ENCODE data around the gene MS4A4A. TPM values are rescaled to one million over a fixed set of nuclear protein-coding genes. Genes with fewer than 3 reads are reported as not detected.

MS4A4A gene
- total and polyA plus RNA-seq, 2 of the 4 experiments (the other 2 are of a cell fraction), result not detected

- no peaks in the 10 kb centered on the region for H3K9me1 ChIP-seq (ENCODE audit: insufficient read depth, low read length)
- no peak overlapping the region for H3K56ac ChIP-seq (ENCODE audit: extremely low read depth, insufficient read depth, low read length)
- H4K5ac ChIP-seq (ENCODE audit: low read depth, low read length), result no peak overlapping the region
- H4K91ac ChIP-seq (ENCODE audit: insufficient read depth, low read depth, low read length), result no peak overlapping the region
- intact Hi-C loops (cut with micrococcal nuclease), result no loop called here
- CTCF ChIA-PET, result no interaction called here
- no peaks in the 10 kb centered on the region for H3K4me1 ChIP-seq (ENCODE audit: control insufficient read depth, insufficient read depth, low read length)
- ATAC-seq (ENCODE audit: low read depth) (no peak), DNase-seq (no peak)
- no peak overlapping the region for H2AK9ac ChIP-seq (replicated peaks; ENCODE audit: low read depth, low read length, poor library complexity)
- no peak overlapping the region for H4K8ac ChIP-seq (ENCODE audit: low read depth in 2 of 2, low read length in 2 of 2)
- H2BK5ac ChIP-seq (ENCODE audit: low read depth, low read length, poor library complexity, severe bottlenecking), result no peak overlapping the region
- H3K4me3 ChIP-seq (ENCODE audit: insufficient read depth, low read depth, low read length), result no peak overlapping the region
- H2BK120ac ChIP-seq (ENCODE audit: low read depth, low read length), result no peak overlapping the region
- no peaks in the 10 kb centered on the region for H3K79me1 ChIP-seq (ENCODE audit: low read depth in 1 of 2, low read length in 2 of 2)
- no peaks in the 10 kb centered on the region for H3K27me3 ChIP-seq (ENCODE audit: control insufficient read depth, insufficient read depth, low read length)
- H4K20me1 ChIP-seq (ENCODE audit: insufficient read depth, low read length), result no peaks in the 10 kb centered on the region
- H3K36me3 ChIP-seq (ENCODE audit: control insufficient read depth, insufficient read depth, low read length), result no peaks in the 10 kb centered on the region
- POLR2A ChIA-PET (ENCODE audit: unreplicated experiment), result no interaction called here
- H3K9me3 ChIP-seq (ENCODE audit: control insufficient read depth, insufficient read depth, low read length), result peaks cover 5% of the 10 kb centered on the region; the same call in 1 of the 2 replicates
- H2AK5ac ChIP-seq (ENCODE audit: low read depth, low read length), result no peak overlapping the region
- WGBS, 2 experiments (ENCODE audit: extremely low coverage in 2 of 2, insufficient read length in 1 of 2), result no CpG with 5 or more reads among the region's 2 CpGs
- H3K18ac ChIP-seq (ENCODE audit: low read depth, low read length), result no peak overlapping the region
- H3K27ac ChIP-seq (ENCODE audit: insufficient read depth, low read length), result no peak overlapping the region
- no peak overlapping the region for H3K9ac ChIP-seq (ENCODE audit: low read depth, low read length)
- in situ Hi-C loops (cut with MboI; ENCODE audit: low sequenced_read_pairs), result no loop called here
- no peak overlapping the region for H3K4ac ChIP-seq (ENCODE audit: low read depth, low read length)
- H2BK20ac ChIP-seq (ENCODE audit: low read depth, low read length), result no peak overlapping the region
- TF ChIP-seq ELK1 (IDR thresholded peaks at IDR 0.05; ENCODE audit: borderline replicate concordance, low read depth, low read length) (no peak), USF2 (IDR thresholded peaks at IDR 0.05; ENCODE audit: low read depth, low read length) (no peak), BHLHE40 (IDR thresholded peaks at IDR 0.05; ENCODE audit: low read depth, low read length) (no peak), POLR2A (IDR thresholded peaks at IDR 0.05; ENCODE audit: low read depth, low read length) (no peak), RFX5 (IDR thresholded peaks at IDR 0.05; ENCODE audit: low read depth, low read length) (no peak)
- H3K14ac ChIP-seq (replicated peaks; ENCODE audit: low read depth, low read length), result no peak overlapping the region
- BruUV-seq (replicated peaks), result no TSS peak
- no peak overlapping the region for H3K23ac ChIP-seq (ENCODE audit: low read depth, low read length)
- H3K4me2 ChIP-seq (ENCODE audit: low read depth, low read length), result no peak overlapping the region
- no peak overlapping the region for H2AFZ ChIP-seq (replicated peaks; ENCODE audit: low read length, poor library complexity)
- no peak overlapping the region for H2BK15ac ChIP-seq (ENCODE audit: low read depth, low read length)
- dilution Hi-C loops (cut with HindIII; ENCODE audit: low sequenced_read_pairs, unreplicated experiment), result no loop called here
These were observed 11.7 kb downstream of the MS4A4A start for GRCh38 chr11:60292145-60292544.

Measured in IMR-90 (cell line).